PC-9 (cell line): ENCODE results near the gene MRPL58. TPM values are rescaled to one million over a fixed set of nuclear protein-coding genes. Genes with fewer than 3 reads are reported as not detected.
A peak's percentile ranks its signal among the peaks of the same experiment; 100 is the strongest.
"Not testable (repeated sequence)": the region's sequence is repeated elsewhere in the genome, so short reads cannot be mapped to it uniquely, and the experiment has no call there.

Experiments
- BruUV-seq: library from RNA; stranded (reverse); fragments of 400-500 nt; replicated peaks from 2 replicates; lab custom pipeline; 2021; lab: Mats Ljungman, UMichigan
- CTCF ChIA-PET: fragments of 300-600 bp; sonication (Branson Sonifier 250); formaldehyde crosslinking; loops from one replicate; lab custom pipeline; 2022; ENCODE audit warnings: antibody characterized with exemption; lab: Charles Lee
- POLR2A ChIA-PET: fragments of 300-600 bp; sonication (Branson Sonifier 250); formaldehyde crosslinking; loops from one replicate; lab custom pipeline; 2022; ENCODE audit warnings: antibody characterized with exemption; ENCODE audit not compliant: unreplicated experiment; lab: Charles Lee
- DNase-seq, 2 experiments: peaks; one replicate each; pipeline versions ENCODE4 v3.0.0 to v3.0.0-alpha.2; 2015 to 2022; ENCODE audit warnings: mixed read lengths in 1 of 2
- H2AFZ ChIP-seq: fragments of 200-600 bp; sonication (generic); 2 replicates; pipeline ENCODE4 v1.8.1; 2017; ENCODE audit warnings: antibody characterized with exemption
- H3F3A ChIP-seq: fragments of 200-600 bp; sonication (generic); 2 replicates; pipeline ENCODE4 v1.8.1; 2017; ENCODE audit warnings: antibody characterized with exemption, mild to moderate bottlenecking, low read depth; ENCODE audit not compliant: insufficient read depth
- H3K27ac ChIP-seq: fragments of 200-600 bp; sonication (generic); 2 replicates; pipeline ENCODE4 v1.6.1; 2016; ENCODE audit warnings: mixed run types
- H3K27me3 ChIP-seq: fragments of 200-600 bp; sonication (generic); 2 replicates; pipeline ENCODE4 v1.6.1; 2016; ENCODE audit warnings: low read depth, mixed run types; ENCODE audit not compliant: insufficient read depth
- H3K36me3 ChIP-seq: fragments of 200-600 bp; sonication (generic); 2 replicates; pipeline ENCODE4 v1.6.1; 2016; ENCODE audit warnings: low read depth, mixed run types
- H3K4me1 ChIP-seq: fragments of 200-600 bp; sonication (generic); replicated peaks from 2 replicates; pipeline ENCODE4 v1.6.1; 2016; ENCODE audit warnings: mixed run types; ENCODE audit not compliant: insufficient read depth
- H3K4me2 ChIP-seq: fragments of 200-600 bp; sonication (generic); 2 replicates; pipeline ENCODE4 v1.6.1; 2017; ENCODE audit warnings: mixed run types
- H3K4me3 ChIP-seq: fragments of 200-600 bp; sonication (generic); 2 replicates; pipeline ENCODE4 v1.6.1; 2016; ENCODE audit warnings: mixed run types
- H3K79me2 ChIP-seq: fragments of 200-600 bp; sonication (generic); 2 replicates; pipeline ENCODE4 v1.6.1; 2017; ENCODE audit warnings: low read depth, mixed run types
- H3K9me2 ChIP-seq: fragments of 200-600 bp; sonication (generic); 2 replicates; pipeline ENCODE4 v1.8.1; 2017; ENCODE audit warnings: mild to moderate bottlenecking; ENCODE audit not compliant: insufficient read depth
- H3K9me3 ChIP-seq: fragments of 200-600 bp; sonication (generic); 2 replicates; pipeline ENCODE4 v1.8.1; 2016; ENCODE audit warnings: low read depth; ENCODE audit not compliant: insufficient read depth
- H4K20me1 ChIP-seq: fragments of 200-600 bp; sonication (generic); 2 replicates; pipeline ENCODE4 v1.8.1; 2017; ENCODE audit not compliant: insufficient read depth
- CTCF ChIP-seq: fragments of 200-600 bp; sonication (generic); conservative IDR thresholded peaks from 2 replicates; pipeline ENCODE4 v1.6.1; 2017; ENCODE audit warnings: mixed run types, antibody characterized with exemption, mild to moderate bottlenecking, moderate library complexity
- EZH2 ChIP-seq: fragments of 200-600 bp; sonication (generic); IDR thresholded peaks from 2 replicates; pipeline ENCODE4 v1.8.0; 2017; ENCODE audit warnings: antibody characterized with exemption, low read depth
- intact Hi-C: fragments of 100-400 bp; cut with micrococcal nuclease; formaldehyde crosslinking; loops from one replicate; pipeline ENCODE4 v1.10.0; 2022; ENCODE audit not compliant: unreplicated experiment
- total RNA-seq: library from RNA; stranded (reverse); gene quantifications from 2 replicates; pipeline ENCODE4 v1.2.3, GENCODE V29; 2021

The MRPL58 gene
- total RNA-seq, 1 experiment from 2014 or later = 48.4 TPM

GRCh38 chr17:74964988-74965622 is 47.4 kb upstream of the MRPL58 start:
- ChIA-PET CTCF (no interaction called here), POLR2A (no interaction called here)
- Histone ChIP-seq H2AFZ (no peak overlapping the region), H3K9me2 (no peaks in the 10 kb centered on the region), H3K4me3 (no peak overlapping the region), H3F3A (peaks cover 9% of the 10 kb centered on the region; the same call in 1 of the 2 replicates), H3K36me3 (no peaks in the 10 kb centered on the region), H4K20me1 (no peaks in the 10 kb centered on the region), H3K4me2 (no peak overlapping the region), H3K9me3 (no peaks in the 10 kb centered on the region), H3K27me3 (no peaks in the 10 kb centered on the region), H3K27ac (no peak overlapping the region), H3K4me1 (peaks cover 27% of the 10 kb centered on the region), H3K79me2 (peaks cover 17% of the 10 kb centered on the region)
- no TSS peak for BruUV-seq
- TF ChIP-seq EZH2 (no peak), CTCF (no peak)
- intact Hi-C loops = loop anchor here (5.0 kb wide), 1 partner anchor 82 kb away; the partner anchor contains the start of genes ATP5PD and KCTD2
- no peak for DNase-seq

GRCh38 chr17:74968361-74968780 is 44.1 kb upstream of the MRPL58 start:
- DNase-seq = peak; percentile 84 to 86
- POLR2A ChIA-PET = interaction anchor here (0.9 to 1.2 kb wide), 2 partner anchors 19 to 64 kb away, joined by 3 to 4 read pairs; partner anchors contain the start of gene CDR2L
- no peaks in the 10 kb centered on the region for H3K9me2 ChIP-seq
- TF ChIP-seq CTCF (no peak), EZH2 (no peak)
- H3K27me3 ChIP-seq = 0 out of 2 replicates have a peak, but pooled peaks cover 3% of the 10 kb centered on the region
- no peaks in the 10 kb centered on the region for H4K20me1 ChIP-seq
- H3K79me2 ChIP-seq = peaks cover 34% of the 10 kb centered on the region
- peak overlapping the region; percentile 77 for H3K4me2 ChIP-seq
- no peaks in the 10 kb centered on the region; the same call in 1 of the 2 replicates for H3F3A ChIP-seq
- no TSS peak for BruUV-seq
- peaks cover 43% of the 10 kb centered on the region for H3K4me1 ChIP-seq
- peak overlapping the region; percentile 31; the same call in 1 of the 2 replicates for H3K4me3 ChIP-seq
- intact Hi-C loops = loop anchor here (2.0 kb wide), 2 partner anchors 40 to 64 kb away; no protein-coding TSS in a partner anchor
- H3K9me3 ChIP-seq = no peaks in the 10 kb centered on the region
- no peak overlapping the region for H2AFZ ChIP-seq
- no peaks in the 10 kb centered on the region for H3K36me3 ChIP-seq
- H3K27ac ChIP-seq = peak overlapping the region; percentile 50
- CTCF ChIA-PET = interaction anchor here (0.5 to 1.0 kb wide), 3 partner anchors 203 to 666 kb away, joined by 3 read pairs; no protein-coding TSS in a partner anchor

- not testable (repeated sequence) for H3K27me3 ChIP-seq, H3K9me2 ChIP-seq, H2AFZ ChIP-seq, BruUV-seq, DNase-seq, H4K20me1 ChIP-seq, H3K27ac ChIP-seq, H3K4me3 ChIP-seq, H3K36me3 ChIP-seq, H3K9me3 ChIP-seq, H3F3A ChIP-seq
- Histone ChIP-seq H3K4me2 (peak overlapping the region; percentile 77), H3K4me1 (peaks cover 43% of the 10 kb centered on the region), H3K79me2 (peaks cover 34% of the 10 kb centered on the region)
- CTCF ChIA-PET = interaction anchor here (0.6 kb wide), 1 partner anchor 346 kb away, joined by 5 read pairs; no protein-coding TSS in a partner anchor
- intact Hi-C loops = loop anchor here (2.0 kb wide), 2 partner anchors 39 to 63 kb away; no protein-coding TSS in a partner anchor
- POLR2A ChIA-PET = interaction anchor here (0.6 kb wide), 1 partner anchor 1200 kb away, joined by 16 read pairs; no protein-coding TSS in a partner anchor
Observed at GRCh38 chr17:74969501-74969900, 43.0 kb upstream of the MRPL58 start.
